ENCODE results near the gene CACNG6.

The CACNG6 gene

GRCh38 chr19:53958823-53959757 is 32.3 kb upstream of the CACNG6 start:
- no peak for DNase-seq (ENCODE audit: low read depth)
- H3K4me3 ChIP-seq (ENCODE audit: control insufficient read depth, low read depth, low read length), result no peak overlapping the region
- TF ChIP-seq CTCF (conservative IDR thresholded peaks at IDR 0.05; ENCODE audit: control insufficient read depth, insufficient read depth, low read depth, low read length), result no peak

GRCh38 chr19:53960187-53960586 is 31.2 kb upstream of the CACNG6 start:
- DNase-seq (ENCODE audit: low read depth), result no peak
- H3K4me3 ChIP-seq (ENCODE audit: control insufficient read depth, low read depth, low read length), result no peak overlapping the region
- TF ChIP-seq CTCF (conservative IDR thresholded peaks at IDR 0.05; ENCODE audit: control insufficient read depth, insufficient read depth, low read depth, low read length), result no peak

- no peak for DNase-seq (ENCODE audit: low read depth)
- no peak for TF ChIP-seq CTCF (conservative IDR thresholded peaks at IDR 0.05; ENCODE audit: control insufficient read depth, insufficient read depth, low read depth, low read length)
- no peak overlapping the region for H3K4me3 ChIP-seq (ENCODE audit: control insufficient read depth, low read depth, low read length)
These were observed 30.6 kb upstream of the CACNG6 start for GRCh38 chr19:53960886-53961285.

GRCh38 chr19:53961523-53962356 is 29.7 kb upstream of the CACNG6 start:
- DNase-seq (ENCODE audit: low read depth), result no peak
- no peak overlapping the region for H3K4me3 ChIP-seq (ENCODE audit: control insufficient read depth, low read depth, low read length)
- no peak for TF ChIP-seq CTCF (conservative IDR thresholded peaks at IDR 0.05; ENCODE audit: control insufficient read depth, insufficient read depth, low read depth, low read length)

GRCh38 chr19:53962887-53963431 is 28.5 kb upstream of the CACNG6 start, which contains the start of gene CACNG8:
TSS of gene CACNG8 (plus strand) at chr19:53962937.
- DNase-seq (ENCODE audit: low read depth), result no peak
- TF ChIP-seq CTCF (conservative IDR thresholded peaks at IDR 0.05; ENCODE audit: control insufficient read depth, insufficient read depth, low read depth, low read length), result no peak
- no peak within 1 kb of the TSS for H3K4me3 ChIP-seq (ENCODE audit: control insufficient read depth, low read depth, low read length)

- no peak for TF ChIP-seq CTCF (conservative IDR thresholded peaks at IDR 0.05; ENCODE audit: control insufficient read depth, insufficient read depth, low read depth, low read length)
These were observed 26.3 kb upstream of the CACNG6 start for GRCh38 chr19:53965091-53965490.

More at GRCh38 chr19:53965091-53965490, 26.3 kb upstream of the CACNG6 start:
- no peak for DNase-seq (ENCODE audit: low read depth)
- H3K4me3 ChIP-seq (ENCODE audit: control insufficient read depth, low read depth, low read length), result no peak overlapping the region
